Thoracic aorta (tissue), 2 donors: Measurements from ENCODE around the gene ECHDC1. TPM values are rescaled to one million over a fixed set of nuclear protein-coding genes. Genes with fewer than 3 reads are reported as not detected.

Source experiments
- ATAC-seq: fragments of 150-250 bp; one replicate; pipeline ENCODE4 v1.8.0; 2017; ENCODE audit warnings: low read depth; ENCODE audit not compliant: insufficient number of reproducible peaks, low FRiP score
- DNase-seq: peaks from one replicate; pipeline ENCODE4 v3.0.0-alpha.2; 2020; ENCODE audit warnings: low spot score
- H3K27ac ChIP-seq, 2 donors: fragments of 200-600 bp; sonication (generic); 1 replicate in 1 of 2; 2 replicates in 1 of 2; pipeline ENCODE4 v1.5.1; 2016; ENCODE audit warnings: mild to moderate bottlenecking in 2 of 2, moderate library complexity in 2 of 2
- H3K27me3 ChIP-seq: fragments of 200-600 bp; sonication (generic); replicated peaks from 2 replicates; pipeline ENCODE4 v1.6.0; 2016; ENCODE audit warnings: mild to moderate bottlenecking; ENCODE audit not compliant: insufficient read depth
- H3K36me3 ChIP-seq: fragments of 200-600 bp; sonication (generic); one replicate; pipeline ENCODE4 v1.5.1; 2016
- H3K4me1 ChIP-seq, 2 donors: fragments of 200-600 bp; sonication (generic); 1 replicate in 1 of 2; 2 replicates in 1 of 2; pipeline versions ENCODE4 v1.5.1 to v1.6.0; 2016; ENCODE audit warnings: low read depth in 2 of 2, mild to moderate bottlenecking in 1 of 2; ENCODE audit not compliant: control insufficient read depth in 1 of 2
- H3K4me3 ChIP-seq: fragments of 200-600 bp; sonication (generic); 2 replicates; pipeline ENCODE4 v1.5.1; 2016; ENCODE audit warnings: mild to moderate bottlenecking
- H3K9me3 ChIP-seq: fragments of 200-600 bp; sonication (generic); 2 replicates; pipeline ENCODE4 v1.5.1; 2016
- total RNA-seq, 2 donors: library from RNA; depleted of rRNA; stranded (reverse); fragments of >200 nt; gene quantifications; one replicate each; pipeline versions ENCODE4 v1.1.0 to v1.2.3, GENCODE V29; 2016
- TF ChIP-seq, protein P1 (sequence below): fragments of 200-600 bp; sonication (generic); IDR thresholded peaks from one replicate; pipeline ENCODE4 v1.5.1; 2019; ENCODE audit warnings: antibody characterized with exemption

The ECHDC1 gene
- total RNA-seq, 2 donors from 2014 or later: 29.9 to 52.9 TPM

DNA sequence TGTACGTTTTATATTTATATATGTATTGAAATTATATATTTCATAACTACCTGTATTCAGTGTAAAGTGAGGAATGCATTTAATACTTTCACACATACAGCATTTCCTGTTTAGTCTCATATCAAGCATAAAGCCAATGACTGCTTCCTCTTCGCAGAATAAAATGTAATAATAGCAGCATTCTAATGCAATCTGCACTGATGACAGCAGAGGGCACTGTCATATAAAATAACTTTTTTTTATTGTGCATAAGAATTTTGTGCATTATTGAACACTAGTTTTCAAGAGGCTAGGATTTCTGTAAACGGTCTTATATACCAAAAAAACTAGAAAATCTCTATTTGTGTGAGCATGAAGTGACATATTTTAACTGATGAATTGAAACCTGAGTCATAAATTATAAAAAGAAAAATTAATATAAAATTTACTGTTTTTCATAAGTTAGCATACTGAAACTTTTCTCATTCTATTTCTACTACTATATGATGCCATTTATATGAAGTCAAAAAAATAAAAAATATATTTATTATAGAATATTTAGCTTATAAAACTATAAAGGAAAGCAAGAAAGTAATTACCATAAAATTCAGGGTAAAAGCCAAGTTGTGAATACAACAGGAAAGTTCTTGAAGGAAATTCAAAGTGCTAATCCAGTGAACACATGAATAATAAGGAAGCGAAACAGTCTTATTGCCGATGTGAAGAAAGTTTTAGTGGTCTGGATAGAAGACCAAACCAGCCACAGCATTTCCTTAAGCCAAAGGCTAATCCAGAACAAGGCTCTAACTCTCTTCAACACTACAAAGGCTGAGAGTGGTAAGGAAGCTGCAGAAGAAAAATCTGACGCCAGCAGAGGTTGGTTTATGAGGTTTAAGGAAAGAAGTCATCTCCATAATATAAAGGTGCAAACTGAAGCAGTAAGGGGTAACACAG is 40.4 kb downstream of the ECHDC1 start:
- no peak for ATAC-seq

DNA sequence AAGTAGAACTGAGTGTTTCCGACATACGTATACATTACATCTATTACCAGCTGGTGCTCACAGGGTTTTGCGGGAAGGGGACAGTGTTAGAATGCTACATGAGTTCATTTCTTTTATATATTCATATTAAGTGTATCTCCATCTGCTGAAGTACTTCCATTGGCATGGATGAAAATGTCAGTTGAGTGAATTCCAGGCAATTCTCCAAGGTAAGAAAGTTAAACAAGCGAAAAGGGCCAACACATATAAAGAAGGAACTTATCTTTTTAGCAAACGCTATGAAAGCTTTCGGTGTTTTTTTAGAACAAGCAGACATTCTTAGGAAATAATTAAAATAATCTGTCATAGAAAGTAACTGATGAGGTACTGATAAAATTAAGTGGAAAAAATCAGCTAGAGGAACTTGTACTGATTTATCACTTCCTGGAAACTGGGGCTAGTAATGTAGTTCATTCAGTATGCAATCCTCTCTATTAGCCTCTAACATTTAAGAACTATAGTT is 42.2 kb downstream of the ECHDC1 start:
- DNase-seq (no peak), ATAC-seq (peak; percentile 21)
- H3K9me3 ChIP-seq: no peaks in the 10 kb centered on the region
- peak overlapping the region in 1 of 2 donors; percentile 57 for H3K27ac ChIP-seq
- H3K36me3 ChIP-seq: no peaks in the 10 kb centered on the region
- peaks cover 21 to 33% of the 10 kb centered on the region in 2 donors for H3K4me1 ChIP-seq
- TF ChIP-seq, protein P1, sequence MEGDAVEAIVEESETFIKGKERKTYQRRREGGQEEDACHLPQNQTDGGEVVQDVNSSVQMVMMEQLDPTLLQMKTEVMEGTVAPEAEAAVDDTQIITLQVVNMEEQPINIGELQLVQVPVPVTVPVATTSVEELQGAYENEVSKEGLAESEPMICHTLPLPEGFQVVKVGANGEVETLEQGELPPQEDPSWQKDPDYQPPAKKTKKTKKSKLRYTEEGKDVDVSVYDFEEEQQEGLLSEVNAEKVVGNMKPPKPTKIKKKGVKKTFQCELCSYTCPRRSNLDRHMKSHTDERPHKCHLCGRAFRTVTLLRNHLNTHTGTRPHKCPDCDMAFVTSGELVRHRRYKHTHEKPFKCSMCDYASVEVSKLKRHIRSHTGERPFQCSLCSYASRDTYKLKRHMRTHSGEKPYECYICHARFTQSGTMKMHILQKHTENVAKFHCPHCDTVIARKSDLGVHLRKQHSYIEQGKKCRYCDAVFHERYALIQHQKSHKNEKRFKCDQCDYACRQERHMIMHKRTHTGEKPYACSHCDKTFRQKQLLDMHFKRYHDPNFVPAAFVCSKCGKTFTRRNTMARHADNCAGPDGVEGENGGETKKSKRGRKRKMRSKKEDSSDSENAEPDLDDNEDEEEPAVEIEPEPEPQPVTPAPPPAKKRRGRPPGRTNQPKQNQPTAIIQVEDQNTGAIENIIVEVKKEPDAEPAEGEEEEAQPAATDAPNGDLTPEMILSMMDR: no peak
- peak overlapping the region; percentile 18 for H3K4me3 ChIP-seq
- no peaks in the 10 kb centered on the region for H3K27me3 ChIP-seq

More for the DNA sequence above, 40.4 kb downstream of the ECHDC1 start:
- H3K27ac ChIP-seq: no peak overlapping the region
- no peak for DNase-seq
- no peaks in the 10 kb centered on the region for H3K27me3 ChIP-seq
- peaks cover 3% of the 10 kb centered on the region for H3K9me3 ChIP-seq
- peaks cover 21 to 33% of the 10 kb centered on the region in 2 donors for H3K4me1 ChIP-seq
- H3K4me3 ChIP-seq: no peak overlapping the region
- no peaks in the 10 kb centered on the region for H3K36me3 ChIP-seq
- TF ChIP-seq, protein P1: peak; percentile 58

DNA sequence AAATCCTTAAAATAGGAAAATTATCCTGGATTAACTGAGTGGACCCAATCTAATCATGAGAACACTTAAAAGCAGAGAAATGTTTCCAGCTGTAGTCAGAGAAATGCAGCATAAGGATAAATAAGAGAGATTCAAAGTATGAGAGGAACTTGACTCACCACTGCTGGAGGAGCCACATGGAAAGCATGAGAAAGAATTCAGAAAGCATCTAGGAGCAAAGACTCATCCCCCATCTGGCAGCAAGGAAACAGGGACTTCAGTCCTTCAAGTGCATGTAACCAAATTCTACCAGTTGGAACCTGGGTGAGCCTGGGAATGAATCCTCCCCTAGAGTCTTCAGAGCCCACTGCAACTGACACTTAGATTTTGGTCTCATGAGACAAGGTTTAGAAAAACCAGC is 43.0 kb downstream of the ECHDC1 start:
- no peaks in the 10 kb centered on the region for H3K36me3 ChIP-seq
- ATAC-seq: no peak
- peaks cover 21 to 33% of the 10 kb centered on the region in 2 donors for H3K4me1 ChIP-seq
- no peaks in the 10 kb centered on the region for H3K27me3 ChIP-seq
- TF ChIP-seq, protein P1: no peak
- no peak overlapping the region for H3K4me3 ChIP-seq
- H3K27ac ChIP-seq: peak overlapping the region; percentile 23 to 42
- no peaks in the 10 kb centered on the region for H3K9me3 ChIP-seq
- no peak for DNase-seq

DNA sequence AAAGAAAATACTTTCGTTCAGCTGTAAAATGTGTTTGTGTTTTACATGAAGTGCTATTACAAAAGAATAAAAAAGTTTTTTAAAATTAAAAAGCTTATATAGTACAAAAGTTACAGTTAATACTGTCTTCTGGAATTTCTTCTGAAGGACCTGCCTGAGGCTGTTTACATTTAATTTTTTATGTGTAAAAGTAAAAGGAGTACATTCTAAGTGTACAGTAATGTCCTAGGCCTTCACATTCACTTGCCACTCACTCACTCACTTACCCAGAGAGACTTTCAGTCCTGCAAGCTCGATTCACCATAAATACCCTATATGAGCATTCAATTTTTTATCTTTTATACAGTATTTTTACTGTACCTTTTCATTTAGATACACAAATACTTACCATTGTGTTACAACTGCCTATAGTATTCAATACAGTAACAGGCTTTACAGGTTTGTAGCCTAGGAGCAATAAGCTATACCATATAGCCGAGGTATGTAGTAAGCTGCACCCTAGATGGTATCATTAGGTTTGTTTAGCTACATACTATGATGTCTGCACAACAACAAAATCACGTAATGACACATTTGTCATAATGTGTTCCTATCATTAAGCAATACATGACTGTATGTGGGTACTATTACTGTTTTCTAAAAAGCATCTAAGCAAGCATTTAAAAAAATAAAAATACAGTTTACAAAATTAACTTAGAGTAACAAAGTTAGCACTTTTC is 43.7 kb downstream of the ECHDC1 start:
- H3K36me3 ChIP-seq: no peaks in the 10 kb centered on the region
- DNase-seq (no peak), ATAC-seq (no peak)
- H3K4me1 ChIP-seq: peaks cover 21 to 33% of the 10 kb centered on the region in 2 donors
- peak overlapping the region in 1 of 2 donors; percentile 23 for H3K27ac ChIP-seq
- no peaks in the 10 kb centered on the region for H3K27me3 ChIP-seq
- H3K4me3 ChIP-seq: no peak overlapping the region
- TF ChIP-seq, protein P1: no peak
- no peaks in the 10 kb centered on the region for H3K9me3 ChIP-seq

DNA sequence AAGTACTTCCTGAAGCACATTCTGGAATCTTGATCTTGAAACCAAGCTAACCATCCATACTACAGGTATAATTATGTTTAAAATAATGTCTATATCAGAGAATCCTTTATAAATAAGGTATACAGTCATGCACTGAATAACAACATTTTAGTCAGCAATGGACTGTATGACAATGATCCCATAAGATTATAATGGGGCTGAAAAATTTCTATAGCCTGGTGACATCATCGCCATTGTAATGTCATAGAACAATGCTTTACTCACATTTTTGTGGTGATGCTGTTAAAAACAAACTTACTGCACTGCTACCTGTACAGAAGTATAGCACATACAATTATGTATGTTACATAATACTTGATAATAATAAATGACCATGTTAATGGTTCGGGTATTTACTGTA is 44.9 kb downstream of the ECHDC1 start:
- ATAC-seq (no peak), DNase-seq (no peak)
- TF ChIP-seq, protein P1: no peak
- Histone ChIP-seq H3K36me3 (no peaks in the 10 kb centered on the region), H3K4me1 (peaks cover 20 to 29% of the 10 kb centered on the region in 2 donors), H3K27me3 (no peaks in the 10 kb centered on the region), H3K4me3 (no peak overlapping the region), H3K27ac (no peak overlapping the region), H3K9me3 (no peaks in the 10 kb centered on the region)
